Tibial nerve (tissue), 4 donors: ENCODE data around the gene KRT3.

Experiments used
- CTCF ChIP-seq, 5 experiments: fragments of 200-600 bp in 3 of 5; fragments of 450-650 bp in 2 of 5; sonication (generic) in 3 of 5; IDR thresholded peaks; one replicate each; pipeline ENCODE4 v1.5.1; 2016 to 2019; ENCODE audit warnings: antibody characterized with exemption in 5 of 5, mild to moderate bottlenecking in 3 of 5, moderate library complexity in 2 of 5
- EP300 ChIP-seq, 2 donors: sonication (generic); formaldehyde crosslinking; IDR thresholded peaks; one replicate each; pipeline ENCODE4 v1.6.1; 2017; ENCODE audit warnings: antibody characterized with exemption in 2 of 2, mild to moderate bottlenecking in 1 of 2
- POLR2A ChIP-seq, 2 donors: fragments of 450-650 bp; IDR thresholded peaks; one replicate each; pipeline ENCODE4 v1.6.1; 2017; ENCODE audit warnings: antibody characterized with exemption in 2 of 2, mild to moderate bottlenecking in 2 of 2, moderate library complexity in 2 of 2

- TF ChIP-seq CTCF (IDR thresholded peaks at IDR 0.05) (no peak), POLR2A (IDR thresholded peaks at IDR 0.05) (no peak), EP300 (IDR thresholded peaks at IDR 0.05) (no peak)
Measured at GRCh38 chr12:52818388-52818787, 22.5 kb upstream of the KRT3 start.
